Right renal cortex interstitium (tissue), 3 donors: Measurements from ENCODE around the gene OR14A2. TPM values are rescaled to one million over a fixed set of nuclear protein-coding genes. Genes with fewer than 3 reads are reported as not detected.

Experiments used
- polyA plus RNA-seq, 3 donors: library from polyadenylated mRNA; unstranded; fragments of 120-200 nt; gene quantifications; one replicate each; pipeline ENCODE4 v1.2.1, GENCODE V29; 2013; ENCODE audit not compliant: insufficient read length in 3 of 3

Gene OR14A2
- polyA plus RNA-seq, 3 donors: not detected

Other genes starting within 250 kb of the OR14A2 start
- 1 to 10 TPM in 1 of 3 donors, under 1 TPM in 2; 0.48 to 1.3 (median 0.71) TPM for gene OR2C3, start 211.7 kb downstream of the OR14A2 start, polyA plus RNA-seq
- gene GCSAML, start 199.0 kb downstream of the OR14A2 start, polyA plus RNA-seq: 1 to 10 TPM in 1 of 3 donors, under 1 TPM in 2; 0.69 to 1.1 (median 0.71) TPM
- not detected for gene OR2G2, start 159.8 kb downstream of the OR14A2 start, polyA plus RNA-seq
- not detected for gene OR2G3, start 142.6 kb downstream of the OR14A2 start, polyA plus RNA-seq
- gene OR13G1, start 68.4 kb downstream of the OR14A2 start, polyA plus RNA-seq: not detected
- not detected for gene OR6F1, start 31.5 kb downstream of the OR14A2 start, polyA plus RNA-seq
- gene OR14K1, start 9.5 kb downstream of the OR14A2 start, polyA plus RNA-seq: not detected
- under 1 TPM in 1 of 3 donors, not detected in 2; 0.12 TPM for gene OR1C1, start 12.4 kb upstream of the OR14A2 start, polyA plus RNA-seq
- gene OR14A16, start 76.0 kb upstream of the OR14A2 start, polyA plus RNA-seq: not detected
- not detected for gene OR11L1, start 93.8 kb upstream of the OR14A2 start, polyA plus RNA-seq
- 1 to 10 TPM; 1.2 to 1.6 (median 1.5) TPM for gene TRIM58, start 109.0 kb upstream of the OR14A2 start, polyA plus RNA-seq
- under 1 TPM in 2 of 3 donors, not detected in 1; 0.47 to 0.50 TPM for gene OR2W3, start 147.4 kb upstream of the OR14A2 start, polyA plus RNA-seq
- gene OR2T8, start 172.1 kb upstream of the OR14A2 start, polyA plus RNA-seq: not detected
- gene OR2AJ1, start 176.7 kb upstream of the OR14A2 start, polyA plus RNA-seq: not detected
- gene OR2L8, start 200.7 kb upstream of the OR14A2 start, polyA plus RNA-seq: not detected
- gene OR2AK2, start 217.1 kb upstream of the OR14A2 start, polyA plus RNA-seq: not detected